ENCODE results near the gene ACTN4.

DNA sequence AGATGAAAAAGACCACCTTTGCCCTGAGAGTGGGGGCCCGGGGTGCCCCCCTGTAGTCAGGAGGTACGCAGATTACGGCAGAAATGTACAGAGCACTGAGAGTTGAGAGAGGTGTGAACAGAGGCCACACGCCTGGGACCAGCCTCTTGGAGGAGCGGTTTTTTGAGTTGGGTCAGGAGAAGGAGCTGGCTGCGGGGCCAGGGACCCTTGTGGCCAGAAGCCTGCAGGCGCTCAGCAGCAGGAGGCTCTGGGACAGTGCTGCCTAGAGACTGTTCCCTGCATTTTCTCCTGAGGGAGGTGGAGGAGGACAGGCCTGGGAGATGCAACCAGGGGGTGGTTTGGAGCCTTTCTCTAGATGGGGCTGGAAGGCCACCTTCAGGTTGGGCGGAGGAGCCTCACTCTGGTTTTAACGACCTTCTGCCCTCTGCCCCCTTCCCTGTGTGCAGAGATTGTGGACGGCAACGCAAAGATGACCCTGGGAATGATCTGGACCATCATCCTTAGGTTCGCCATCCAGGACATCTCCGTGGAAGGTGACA lies 57.1 kb downstream of the ACTN4 start:
- TF ChIP-seq CTCF (IDR thresholded peaks at IDR 0.05; ENCODE audit: low read depth, low read length) = no peak
- TF ChIP-seq EZH2phosphoT487 (IDR thresholded peaks at IDR 0.05; ENCODE audit: low read depth) = no peak

All from OCI-LY3 (cell line).